ENCODE measurements around the gene CDK18.

The CDK18 gene

GRCh38 chr1:205504311-205505075 is at the start of gene CDK18:
Gene CDK18, plus strand, starts transcription at chr1:205504669. Its CDS starts 18,499 bp downstream, at chr1:205523168.
- H3K4me3 Mint-ChIP-seq, result peak within 1 kb of the TSS; percentile 66
- no peak within 1 kb of the TSS for H3K27ac Mint-ChIP-seq
- H3K27me3 Mint-ChIP-seq, result no peaks in the 10 kb centered on the region
- peaks cover 10% of the 10 kb centered on the region for H3K4me1 Mint-ChIP-seq
- H3K36me3 Mint-ChIP-seq (ENCODE audit: low read depth), result no peaks in the 10 kb centered on the region
- H3K9me3 Mint-ChIP-seq, result no peaks in the 10 kb centered on the region
- ATAC-seq (peak; percentile 64), DNase-seq (peak; percentile 64)

DNA sequence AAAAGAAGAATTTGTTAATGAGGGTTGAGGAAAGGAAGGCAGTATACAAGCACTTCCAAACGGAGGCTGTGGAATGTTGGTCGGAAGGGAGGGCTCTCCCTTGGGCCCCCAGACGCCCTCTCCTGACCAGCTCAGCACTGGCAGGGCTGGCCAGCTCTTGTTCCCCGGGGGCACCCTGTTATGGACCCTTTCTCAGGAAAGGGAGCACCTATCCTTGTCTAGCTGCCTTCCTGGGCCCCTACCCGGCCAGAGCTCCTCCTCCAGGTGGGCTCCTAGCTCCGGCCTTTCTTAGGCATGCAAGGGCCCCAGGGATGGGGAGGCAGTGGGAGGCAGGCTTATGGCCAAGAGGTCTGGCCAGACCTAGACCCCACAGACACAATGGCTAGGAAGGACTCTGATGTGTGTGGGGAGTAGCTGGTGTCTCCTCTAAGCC is 49.5 kb upstream of the CDK18 start:
- Mint-ChIP-seq H3K27me3 (peaks cover 74% of the 10 kb centered on the region), H3K27ac (no peak overlapping the region), H3K4me3 (no peak overlapping the region), H3K9me3 (no peaks in the 10 kb centered on the region), H3K36me3 (ENCODE audit: low read depth) (no peaks in the 10 kb centered on the region), H3K4me1 (peaks cover 11% of the 10 kb centered on the region)
- DNase-seq (no peak), ATAC-seq (no peak)

- peaks cover 11% of the 10 kb centered on the region for H3K4me1 Mint-ChIP-seq
- peaks cover 76% of the 10 kb centered on the region for H3K27me3 Mint-ChIP-seq
- H3K36me3 Mint-ChIP-seq (ENCODE audit: low read depth), result no peaks in the 10 kb centered on the region
- no peak for DNase-seq
- peak within 1 kb of the TSS; percentile 73 for H3K4me3 Mint-ChIP-seq
- no peak for ATAC-seq
- H3K9me3 Mint-ChIP-seq, result no peaks in the 10 kb centered on the region
- H3K27ac Mint-ChIP-seq, result no peak within 1 kb of the TSS
Measured at GRCh38 chr1:205455581-205456382, 48.7 kb upstream of the CDK18 start, which contains the start of gene BLACAT1. Gene BLACAT1, minus strand, starts transcription at chr1:205456045.

- H3K4me1 Mint-ChIP-seq, result peaks cover 11% of the 10 kb centered on the region
- ATAC-seq (no peak), DNase-seq (no peak)
- no peak overlapping the region for H3K27ac Mint-ChIP-seq
- peak overlapping the region; percentile 73 for H3K4me3 Mint-ChIP-seq
- peaks cover 76% of the 10 kb centered on the region for H3K27me3 Mint-ChIP-seq
- H3K36me3 Mint-ChIP-seq (ENCODE audit: low read depth), result no peaks in the 10 kb centered on the region
- H3K9me3 Mint-ChIP-seq, result no peaks in the 10 kb centered on the region
Measured at GRCh38 chr1:205456383-205456867, 48.0 kb upstream of the CDK18 start.

DNA sequence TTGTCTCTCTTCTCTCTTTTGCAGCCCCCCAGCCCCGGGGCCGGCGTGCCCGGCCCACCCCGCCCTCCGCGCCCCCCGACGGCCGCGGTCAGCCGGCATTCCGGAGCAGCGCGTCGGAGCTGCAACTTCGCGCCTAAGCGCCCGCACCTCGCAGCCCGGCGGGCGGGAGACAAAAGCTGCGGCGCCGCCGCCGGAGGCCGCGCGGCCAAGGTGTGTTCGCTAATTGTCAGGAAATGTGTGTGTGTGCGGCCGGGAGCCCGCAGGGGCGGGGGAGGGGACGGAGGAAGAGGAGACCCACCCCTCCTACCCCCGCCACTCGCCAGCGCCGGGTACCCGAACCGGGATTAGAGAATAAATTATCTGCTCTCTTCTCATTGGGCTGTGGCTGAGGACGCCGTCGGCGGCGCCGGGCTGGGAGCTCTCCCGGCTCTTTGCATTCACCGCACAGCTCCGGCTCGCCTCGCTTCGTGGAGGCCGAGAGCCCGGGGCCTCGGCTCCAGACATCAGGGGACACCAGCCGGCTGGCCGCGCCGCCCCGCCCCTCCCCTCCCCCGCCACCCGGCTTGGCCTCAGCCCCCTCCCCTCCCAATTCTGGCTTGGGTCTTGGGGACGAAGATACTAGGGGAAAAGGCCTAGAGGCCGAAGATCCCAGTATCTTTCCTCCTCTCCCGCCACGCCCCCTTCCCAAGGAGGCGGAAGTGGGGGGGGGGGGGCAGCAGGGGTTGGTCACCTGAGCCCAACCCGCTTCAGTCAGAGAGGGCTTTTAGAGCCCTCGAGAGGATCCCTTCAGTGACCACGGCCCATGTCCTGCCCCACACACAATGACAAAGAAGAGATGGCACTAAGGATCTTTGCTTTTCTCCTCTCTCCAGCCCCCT is 47.4 kb upstream of the CDK18 start:
- ATAC-seq (no peak), DNase-seq (no peak)
- H3K4me3 Mint-ChIP-seq, result peak overlapping the region; percentile 73
- H3K27ac Mint-ChIP-seq, result no peak overlapping the region
- peaks cover 11% of the 10 kb centered on the region for H3K4me1 Mint-ChIP-seq
- H3K36me3 Mint-ChIP-seq (ENCODE audit: low read depth), result no peaks in the 10 kb centered on the region
- H3K9me3 Mint-ChIP-seq, result no peaks in the 10 kb centered on the region
- H3K27me3 Mint-ChIP-seq, result peaks cover 73% of the 10 kb centered on the region

DNA sequence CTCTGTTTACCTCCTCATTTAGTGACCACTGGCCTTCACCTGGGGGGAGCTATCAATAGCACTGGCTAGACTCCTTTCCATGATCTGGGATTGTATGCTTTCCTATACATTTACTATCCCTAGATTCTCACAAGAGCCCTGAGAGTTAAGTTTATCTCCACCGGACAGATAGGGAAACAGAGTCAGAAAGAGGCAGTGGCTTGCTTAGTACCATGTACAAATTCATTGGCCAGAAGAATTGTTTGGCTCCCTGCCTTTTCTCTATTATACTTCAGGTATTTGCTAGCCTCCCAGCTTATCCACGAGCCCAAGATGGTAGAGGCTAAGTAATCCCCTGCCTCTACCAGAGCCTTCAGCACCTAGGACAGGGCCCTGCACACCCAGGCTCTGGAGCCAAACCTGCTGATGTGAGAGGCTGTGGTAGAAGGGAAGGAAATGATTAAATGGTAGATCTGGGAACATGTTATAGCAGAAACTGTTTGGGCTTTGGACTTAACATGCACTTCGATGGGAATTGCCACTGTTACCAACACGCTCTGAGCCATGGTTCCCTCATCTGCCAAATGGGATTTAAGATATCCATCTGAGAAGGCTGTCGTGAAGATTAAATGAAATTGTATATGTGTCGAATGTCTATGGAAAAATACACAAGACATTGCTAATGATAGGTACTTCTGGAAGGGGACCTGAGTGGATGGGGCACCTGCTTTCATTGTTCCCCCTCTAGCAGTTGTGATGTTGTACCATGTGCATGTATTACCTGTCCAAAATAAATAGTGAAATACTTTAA is 45.5 kb upstream of the CDK18 start:
- no peaks in the 10 kb centered on the region for H3K36me3 Mint-ChIP-seq (ENCODE audit: low read depth)
- ATAC-seq, result no peak
- H3K4me3 Mint-ChIP-seq, result no peak overlapping the region
- peaks cover 11% of the 10 kb centered on the region for H3K4me1 Mint-ChIP-seq
- peak; percentile 46 for DNase-seq
- peaks cover 56% of the 10 kb centered on the region for H3K27me3 Mint-ChIP-seq
- H3K9me3 Mint-ChIP-seq, result no peaks in the 10 kb centered on the region
- no peak overlapping the region for H3K27ac Mint-ChIP-seq

GRCh38 chr1:205465392-205465791 is 39.1 kb upstream of the CDK18 start:
- Mint-ChIP-seq H3K36me3 (ENCODE audit: low read depth) (no peaks in the 10 kb centered on the region), H3K4me1 (no peaks in the 10 kb centered on the region), H3K4me3 (no peak overlapping the region), H3K27me3 (peaks cover 36% of the 10 kb centered on the region), H3K9me3 (no peaks in the 10 kb centered on the region), H3K27ac (no peak overlapping the region)
- ATAC-seq (no peak), DNase-seq (no peak)

DNA sequence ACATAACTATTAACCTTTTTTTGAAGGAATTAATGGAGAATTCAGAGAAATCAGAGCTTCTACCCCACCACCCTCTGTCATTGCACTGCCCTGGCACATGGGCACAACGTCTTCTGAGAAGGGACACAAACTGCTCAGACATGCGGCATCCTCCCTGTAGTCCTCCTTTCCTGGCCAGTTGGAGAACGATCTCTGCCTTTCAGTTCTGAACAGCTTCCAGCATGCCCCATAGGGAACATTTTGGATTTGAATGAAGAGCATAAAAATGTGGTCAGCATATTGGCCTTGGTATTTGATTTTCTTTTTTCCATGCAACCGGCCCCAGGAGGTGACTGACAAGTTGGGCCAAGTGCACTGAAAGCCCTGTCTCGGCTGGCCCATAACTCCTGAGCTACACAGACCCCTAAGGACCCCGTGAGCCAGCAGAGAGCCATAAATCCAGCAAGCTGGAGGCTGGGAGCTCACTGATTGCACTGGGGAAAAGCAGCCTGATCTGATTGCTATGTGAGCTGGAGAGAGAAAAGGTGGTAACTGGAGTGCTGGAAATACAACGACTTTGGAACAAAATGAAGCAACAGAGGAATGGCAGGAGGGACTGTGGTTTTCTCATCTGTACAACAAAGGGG is 37.8 kb upstream of the CDK18 start:
- H3K4me1 Mint-ChIP-seq, result no peaks in the 10 kb centered on the region
- no peak overlapping the region for H3K4me3 Mint-ChIP-seq
- H3K36me3 Mint-ChIP-seq (ENCODE audit: low read depth), result no peaks in the 10 kb centered on the region
- ATAC-seq (no peak), DNase-seq (no peak)
- H3K27me3 Mint-ChIP-seq, result peaks cover 33% of the 10 kb centered on the region
- no peak overlapping the region for H3K27ac Mint-ChIP-seq
- H3K9me3 Mint-ChIP-seq, result no peaks in the 10 kb centered on the region

DNA sequence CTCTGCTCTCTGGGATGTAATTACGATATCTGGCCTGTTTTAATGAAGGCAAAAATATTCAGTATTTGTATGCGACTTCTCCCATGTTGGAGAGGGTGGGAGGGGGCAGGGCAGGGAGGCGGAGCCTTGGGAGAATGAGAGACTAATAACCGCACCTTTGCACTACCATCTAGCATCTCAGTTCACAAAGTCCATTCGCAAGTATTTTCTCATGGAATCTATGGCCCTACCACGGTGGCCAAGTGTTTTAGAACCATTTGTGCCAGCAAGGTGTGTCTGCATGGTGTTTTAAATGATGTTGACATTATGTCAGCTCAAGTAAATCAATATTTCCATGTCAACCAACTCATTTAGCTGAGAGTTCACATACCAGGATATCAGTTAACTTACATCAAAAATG is 34.3 kb upstream of the CDK18 start:
- no peaks in the 10 kb centered on the region for H3K4me1 Mint-ChIP-seq
- peaks cover 7% of the 10 kb centered on the region for H3K9me3 Mint-ChIP-seq
- ATAC-seq (no peak), DNase-seq (no peak)
- H3K4me3 Mint-ChIP-seq, result no peak overlapping the region
- peaks cover 5% of the 10 kb centered on the region for H3K36me3 Mint-ChIP-seq (ENCODE audit: low read depth)
- H3K27me3 Mint-ChIP-seq, result peaks cover 63% of the 10 kb centered on the region
- H3K27ac Mint-ChIP-seq, result no peak overlapping the region

- Mint-ChIP-seq H3K36me3 (ENCODE audit: low read depth) (peaks cover 10% of the 10 kb centered on the region), H3K9me3 (peaks cover 10% of the 10 kb centered on the region), H3K4me3 (no peak overlapping the region), H3K27me3 (peaks cover 46% of the 10 kb centered on the region), H3K4me1 (no peaks in the 10 kb centered on the region), H3K27ac (no peak overlapping the region)
- no peak for DNase-seq
- no peak for ATAC-seq
Measured at GRCh38 chr1:205472737-205473441, 31.6 kb upstream of the CDK18 start.

DNA sequence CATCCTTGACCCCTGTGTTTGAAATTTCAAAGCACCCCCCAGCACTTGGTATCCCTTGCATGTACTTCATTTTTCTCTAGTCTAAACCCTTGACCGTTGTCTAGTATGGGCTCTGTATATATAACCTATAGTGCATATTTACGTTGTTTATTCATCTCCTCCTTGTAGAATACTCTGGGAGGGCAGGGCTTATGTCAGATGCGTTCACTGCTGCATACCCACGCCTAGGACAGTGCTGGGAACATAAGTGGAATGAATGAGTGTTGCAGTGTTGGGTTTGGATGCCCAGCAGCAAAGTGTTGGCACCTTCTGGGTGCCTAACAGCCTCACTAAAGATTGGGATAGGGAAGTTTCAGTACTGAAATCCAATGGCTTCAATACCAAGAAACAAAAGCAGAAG is 31.0 kb upstream of the CDK18 start:
- H3K9me3 Mint-ChIP-seq, result peaks cover 10% of the 10 kb centered on the region
- H3K27me3 Mint-ChIP-seq, result peaks cover 42% of the 10 kb centered on the region
- DNase-seq (no peak), ATAC-seq (no peak)
- no peak overlapping the region for H3K4me3 Mint-ChIP-seq
- H3K27ac Mint-ChIP-seq, result no peak overlapping the region
- H3K36me3 Mint-ChIP-seq (ENCODE audit: low read depth), result peaks cover 10% of the 10 kb centered on the region
- no peaks in the 10 kb centered on the region for H3K4me1 Mint-ChIP-seq

DNA sequence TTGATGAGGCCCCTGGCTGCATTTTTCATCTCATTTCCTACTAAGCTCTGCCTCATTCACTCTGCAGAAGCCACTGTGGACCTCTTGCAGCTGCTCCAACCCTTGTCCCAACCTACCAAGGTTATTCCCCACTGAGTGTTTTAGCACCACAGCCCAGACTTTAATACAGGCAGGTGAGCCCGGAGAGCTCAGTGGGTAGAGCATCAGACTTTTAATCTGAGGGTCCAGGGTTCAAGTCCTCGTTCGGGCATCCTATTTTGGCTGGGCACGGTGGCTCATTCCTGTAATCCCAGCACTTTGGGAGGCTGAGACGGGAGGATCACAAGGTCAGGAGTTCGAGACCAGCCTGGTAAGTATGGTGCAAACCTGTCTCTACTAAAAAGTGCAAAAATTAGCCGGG is 30.5 kb upstream of the CDK18 start:
- Mint-ChIP-seq H3K4me1 (no peaks in the 10 kb centered on the region), H3K4me3 (no peak overlapping the region), H3K9me3 (peaks cover 10% of the 10 kb centered on the region), H3K27me3 (peaks cover 42% of the 10 kb centered on the region), H3K36me3 (ENCODE audit: low read depth) (peaks cover 10% of the 10 kb centered on the region), H3K27ac (no peak overlapping the region)
- ATAC-seq (no peak), DNase-seq (no peak)

DNA sequence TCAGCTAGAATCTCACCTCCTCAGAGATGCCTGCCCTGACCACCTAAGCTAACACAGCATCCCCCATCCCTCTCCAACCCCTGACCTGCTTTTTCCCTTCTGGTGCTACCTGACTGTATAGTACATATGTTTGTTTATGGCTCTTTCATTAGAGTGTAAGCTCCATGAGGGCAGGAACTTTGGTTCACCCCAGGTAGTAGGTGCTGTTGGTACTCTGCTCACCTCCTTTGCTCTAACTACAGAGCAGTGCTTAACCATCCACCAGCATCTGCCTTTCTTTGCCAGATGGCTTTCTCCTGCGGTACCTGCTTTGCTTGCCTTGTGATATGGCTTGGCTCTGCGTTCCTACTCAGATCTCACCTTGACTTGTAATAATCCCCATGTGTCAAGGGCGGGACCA is 29.9 kb upstream of the CDK18 start:
- H3K4me1 Mint-ChIP-seq, result peaks cover 2% of the 10 kb centered on the region
- no peak overlapping the region for H3K4me3 Mint-ChIP-seq
- H3K27me3 Mint-ChIP-seq, result peaks cover 41% of the 10 kb centered on the region
- H3K9me3 Mint-ChIP-seq, result peaks cover 10% of the 10 kb centered on the region
- no peak for DNase-seq
- no peak overlapping the region for H3K27ac Mint-ChIP-seq
- ATAC-seq, result no peak
- peaks cover 10% of the 10 kb centered on the region for H3K36me3 Mint-ChIP-seq (ENCODE audit: low read depth)
